IPS-18a (cell line): Measurements from ENCODE around the gene PAFAH1B2.
A peak's percentile ranks its signal among the peaks of the same experiment; 100 is the strongest.
"Not testable (repeated sequence)": the region's sequence is repeated elsewhere in the genome, so short reads cannot be mapped to it uniquely, and the experiment has no call there.

Experiments used
- H3K27ac ChIP-seq: one replicate; pipeline ENCODE4 v1.5.1; 2013; ENCODE audit warnings: low read length
- H3K27me3 ChIP-seq: one replicate; pipeline ENCODE4 v1.6.1; 2013; ENCODE audit warnings: mild to moderate bottlenecking, low read length; ENCODE audit not compliant: control insufficient read depth, insufficient read depth
- H3K36me3 ChIP-seq: one replicate; pipeline ENCODE4 v1.6.1; 2013; ENCODE audit warnings: low read depth, low read length; ENCODE audit not compliant: control insufficient read depth
- H3K4me1 ChIP-seq: one replicate; pipeline ENCODE4 v1.6.1; 2013; ENCODE audit warnings: low read depth, low read length; ENCODE audit not compliant: control insufficient read depth
- H3K4me3 ChIP-seq: one replicate; pipeline ENCODE4 v1.5.1; 2013; ENCODE audit warnings: low read length
- H3K9ac ChIP-seq: one replicate; pipeline ENCODE4 v1.6.1; 2013; ENCODE audit warnings: mild to moderate bottlenecking, low read length, moderate library complexity
- H3K9me3 ChIP-seq: one replicate; pipeline ENCODE4 v1.6.1; 2013; ENCODE audit warnings: low read depth, low read length; ENCODE audit not compliant: control insufficient read depth

PAFAH1B2 gene

GRCh38 chr11:117130879-117131278 is 13.2 kb upstream of the PAFAH1B2 start:
- H3K27ac ChIP-seq = no peak overlapping the region
- no peak overlapping the region for H3K9ac ChIP-seq
- H3K36me3 ChIP-seq = no peaks in the 10 kb centered on the region
- no peaks in the 10 kb centered on the region for H3K27me3 ChIP-seq
- no peaks in the 10 kb centered on the region for H3K4me1 ChIP-seq
- H3K4me3 ChIP-seq = no peak overlapping the region
- no peaks in the 10 kb centered on the region for H3K9me3 ChIP-seq

- no peaks in the 10 kb centered on the region for H3K9me3 ChIP-seq
- H3K36me3 ChIP-seq = no peaks in the 10 kb centered on the region
- no peaks in the 10 kb centered on the region for H3K27me3 ChIP-seq
Measured at GRCh38 chr11:117134431-117134830, 9.7 kb upstream of the PAFAH1B2 start.

GRCh38 chr11:117134979-117135378 is 9.1 kb upstream of the PAFAH1B2 start:
- H3K9ac ChIP-seq, H3K36me3 ChIP-seq, H3K27ac ChIP-seq, H3K9me3 ChIP-seq, H3K27me3 ChIP-seq, H3K4me1 ChIP-seq, H3K4me3 ChIP-seq: not testable (repeated sequence)

More at GRCh38 chr11:117134431-117134830, 9.7 kb upstream of the PAFAH1B2 start:
- Histone ChIP-seq H3K27ac (no peak overlapping the region), H3K4me1 (peaks cover 3% of the 10 kb centered on the region), H3K9ac (no peak overlapping the region), H3K4me3 (no peak overlapping the region)

- H3K9me3 ChIP-seq, H3K27ac ChIP-seq, H3K4me3 ChIP-seq, H3K4me1 ChIP-seq, H3K9ac ChIP-seq, H3K27me3 ChIP-seq, H3K36me3 ChIP-seq: not testable (repeated sequence)
Measured at GRCh38 chr11:117137223-117138086, 6.6 kb upstream of the PAFAH1B2 start.

- Histone ChIP-seq H3K36me3 (peaks cover 19% of the 10 kb centered on the region), H3K4me3 (peak overlapping the region; percentile 100), H3K27ac (peak overlapping the region; percentile 66), H3K27me3 (no peaks in the 10 kb centered on the region), H3K9ac (peak overlapping the region; percentile 80), H3K9me3 (no peaks in the 10 kb centered on the region), H3K4me1 (peaks cover 9% of the 10 kb centered on the region)
Measured at GRCh38 chr11:117143390-117143789, 697 bp upstream of the PAFAH1B2 start.

GRCh38 chr11:117144477-117145392 is 648 bp downstream of the PAFAH1B2 start:
- peak overlapping the region; percentile 82 for H3K27ac ChIP-seq
- peaks cover 21% of the 10 kb centered on the region for H3K36me3 ChIP-seq
- peak overlapping the region; percentile 80 for H3K9ac ChIP-seq
- no peaks in the 10 kb centered on the region for H3K9me3 ChIP-seq
- H3K4me3 ChIP-seq = peak overlapping the region; percentile 100
- no peaks in the 10 kb centered on the region for H3K27me3 ChIP-seq
- H3K4me1 ChIP-seq = peaks cover 9% of the 10 kb centered on the region

- peak overlapping the region; percentile 100 for H3K4me3 ChIP-seq
- H3K9me3 ChIP-seq = no peaks in the 10 kb centered on the region
- no peak overlapping the region for H3K27ac ChIP-seq
- H3K36me3 ChIP-seq = peaks cover 21% of the 10 kb centered on the region
- peak overlapping the region; percentile 80 for H3K9ac ChIP-seq
- peaks cover 9% of the 10 kb centered on the region for H3K4me1 ChIP-seq
- no peaks in the 10 kb centered on the region for H3K27me3 ChIP-seq
Measured at GRCh38 chr11:117145393-117145761, 1.3 kb downstream of the PAFAH1B2 start.

- Histone ChIP-seq H3K36me3 (peaks cover 21% of the 10 kb centered on the region), H3K9ac (no peak overlapping the region)
Measured at GRCh38 chr11:117146521-117146920, 2.4 kb downstream of the PAFAH1B2 start.

GRCh38 chr11:117152066-117152465 is 8.0 kb downstream of the PAFAH1B2 start:
- H3K36me3 ChIP-seq = peaks cover 40% of the 10 kb centered on the region
- no peak overlapping the region for H3K27ac ChIP-seq
- no peaks in the 10 kb centered on the region for H3K9me3 ChIP-seq
- H3K27me3 ChIP-seq = no peaks in the 10 kb centered on the region
- no peak overlapping the region for H3K4me3 ChIP-seq
- H3K4me1 ChIP-seq = no peaks in the 10 kb centered on the region
- H3K9ac ChIP-seq = no peak overlapping the region

More at GRCh38 chr11:117146521-117146920, 2.4 kb downstream of the PAFAH1B2 start:
- Histone ChIP-seq H3K4me3 (no peak overlapping the region), H3K4me1 (peaks cover 9% of the 10 kb centered on the region), H3K27me3 (no peaks in the 10 kb centered on the region), H3K9me3 (no peaks in the 10 kb centered on the region), H3K27ac (no peak overlapping the region)

- Histone ChIP-seq H3K27me3 (no peaks in the 10 kb centered on the region), H3K9ac (no peak overlapping the region), H3K36me3 (peaks cover 43% of the 10 kb centered on the region), H3K4me1 (no peaks in the 10 kb centered on the region), H3K9me3 (no peaks in the 10 kb centered on the region), H3K27ac (no peak overlapping the region), H3K4me3 (no peak overlapping the region)
Measured at GRCh38 chr11:117154468-117154867, 10.4 kb downstream of the PAFAH1B2 start.

- Histone ChIP-seq H3K36me3 (peaks cover 67% of the 10 kb centered on the region), H3K27me3 (no peaks in the 10 kb centered on the region), H3K27ac (no peak overlapping the region), H3K4me1 (no peaks in the 10 kb centered on the region), H3K4me3 (no peak overlapping the region), H3K9ac (no peak overlapping the region), H3K9me3 (no peaks in the 10 kb centered on the region)
Measured at GRCh38 chr11:117157507-117157906, 13.4 kb downstream of the PAFAH1B2 start.
